HCT116 (cell line): ENCODE data around the gene MED12. TPM values are rescaled to one million over a fixed set of nuclear protein-coding genes. Genes with fewer than 3 reads are reported as not detected.

Source experiments
- ATAC-seq: fragments of 200-7000 bp; cut with Tn5 transposase; 2 replicates; pipeline ENCODE4 v1.9.1; 2020; ENCODE audit warnings: mild to moderate bottlenecking, moderate library complexity
- BruUV-seq: library from RNA; stranded (reverse); fragments of 400-500 nt; replicated peaks from 2 replicates; lab custom pipeline; 2021; lab: Mats Ljungman, UMichigan
- CTCF ChIA-PET: fragments of 300-600 bp; sonication (Branson Sonifier 250); formaldehyde crosslinking; loops from one replicate; lab custom pipeline; 2021; ENCODE audit warnings: antibody characterized with exemption; lab: Charles Lee
- POLR2A ChIA-PET: fragments of 300-600, 350-600 bp; sonication (Branson Sonifier 250); formaldehyde crosslinking; loops from one replicate; lab custom pipeline; 2021; ENCODE audit warnings: antibody characterized with exemption; lab: Charles Lee
- RAD21 ChIA-PET, 2 experiments: fragments of 300-600 bp; sonication (Branson Sonifier 250); formaldehyde crosslinking; loops; one replicate each; lab custom pipeline; 2023; ENCODE audit warnings: low total read pairs in 2 of 2; ENCODE audit not compliant: uncharacterized antibody in 2 of 2, unreplicated experiment in 2 of 2, low non-redundant PET in 1 of 2; lab: Charles Lee
- DNase-seq: peaks from one replicate; pipeline ENCODE4 v3.0.0-alpha.2; 2010; ENCODE audit warnings: low read depth, low spot score
- H2AFZ ChIP-seq: fragments of 200-600 bp; shearing (Covaris generic), sonication (generic); 2 replicates; pipeline ENCODE4 v1.6.1; 2017; ENCODE audit warnings: low read depth, mixed run types, mixed read lengths, antibody characterized with exemption, low read length; ENCODE audit not compliant: poor library complexity, severe bottlenecking
- H3K27ac ChIP-seq: 2 replicates; pipeline ENCODE4 v1.5.1; 2012; ENCODE audit warnings: low read depth, low read length
- H3K27me3 ChIP-seq: fragments of 200-600 bp; sonication (generic); 2 replicates; pipeline ENCODE4 v1.6.1; 2016; ENCODE audit warnings: mixed run types, low read length, mixed read lengths; ENCODE audit not compliant: insufficient read depth
- H3K36me3 ChIP-seq, 2 experiments: fragments of 200-500 bp in 1 of 2; fragments of 200-600 bp in 1 of 2; sonication (Bioruptor generic) in 1 of 2; sonication (generic) in 1 of 2; 2 replicates each; pipeline versions ENCODE4 v1.5.1 to v1.6.1; 2014 to 2016; ENCODE audit warnings: low read length in 2 of 2, inconsistent platforms in 1 of 2, mixed read lengths in 1 of 2, mixed run types in 1 of 2; ENCODE audit not compliant: insufficient read depth in 2 of 2, control insufficient read depth in 1 of 2
- H3K4me1 ChIP-seq, 2 experiments: fragments of 200-600 bp in 1 of 2; sonication (generic) in 1 of 2; 2 replicates each; pipeline versions ENCODE4 v1.5.1 to v1.6.1; 2012 to 2017; ENCODE audit warnings: low read length in 2 of 2, inconsistent platforms in 1 of 2, mild to moderate bottlenecking in 1 of 2, mixed read lengths in 1 of 2, mixed run types in 1 of 2, moderate library complexity in 1 of 2; ENCODE audit not compliant: insufficient read depth in 2 of 2, control insufficient read depth in 1 of 2
- H3K4me2 ChIP-seq: fragments of 200-600 bp; sonication (generic); 2 replicates; pipeline ENCODE4 v1.6.1; 2017; ENCODE audit warnings: mixed run types, low read length, mixed read lengths
- H3K4me3 ChIP-seq, 2 experiments: fragments of 200-600 bp in 1 of 2; sonication (generic) in 1 of 2; replicated peaks in 1 of 2; 2 replicates each; pipeline ENCODE4 v1.5.1; 2011 to 2016; ENCODE audit warnings: low read length in 2 of 2, control low read depth in 1 of 2, low read depth in 1 of 2, mild to moderate bottlenecking in 1 of 2, mixed read lengths in 1 of 2, mixed run types in 1 of 2
- H3K79me2 ChIP-seq: fragments of 200-600 bp; sonication (generic); 2 replicates; pipeline ENCODE4 v1.6.1; 2017; ENCODE audit warnings: mild to moderate bottlenecking, mixed run types, low read length, moderate library complexity, mixed read lengths; ENCODE audit not compliant: insufficient read depth
- H3K9ac ChIP-seq: fragments of 200-600 bp; sonication (generic); 2 replicates; pipeline ENCODE4 v1.6.1; 2016; ENCODE audit warnings: low read length, mixed read lengths
- H3K9me2 ChIP-seq: fragments of 200-600 bp; sonication (generic), shearing (Covaris generic); 2 replicates; pipeline ENCODE4 v1.6.1; 2017; ENCODE audit warnings: mixed run types, mild to moderate bottlenecking, moderate library complexity; ENCODE audit not compliant: insufficient read depth
- H3K9me3 ChIP-seq, 2 experiments: fragments of 200-500 bp in 1 of 2; fragments of 200-600 bp in 1 of 2; sonication (Bioruptor generic) in 1 of 2; sonication (generic) in 1 of 2; 2 replicates each; pipeline ENCODE4 v1.6.1; 2014 to 2017; ENCODE audit warnings: low read length in 2 of 2, mixed read lengths in 2 of 2, inconsistent platforms in 1 of 2, low read depth in 1 of 2, mild to moderate bottlenecking in 1 of 2, mixed run types in 1 of 2, moderate library complexity in 1 of 2; ENCODE audit not compliant: control insufficient read depth in 1 of 2, insufficient read depth in 1 of 2
- H4K20me1 ChIP-seq: fragments of 200-600 bp; sonication (generic), shearing (Covaris generic); 2 replicates; pipeline ENCODE4 v1.6.1; 2017; ENCODE audit warnings: mixed run types, mild to moderate bottlenecking, moderate library complexity; ENCODE audit not compliant: insufficient read depth
- CBX3 ChIP-seq: IDR thresholded peaks from 2 replicates; pipeline ENCODE4 v1.6.1; 2012; ENCODE audit warnings: low read depth
- CEBPB ChIP-seq: IDR thresholded peaks from 2 replicates; pipeline ENCODE4 v1.6.1; 2012; ENCODE audit warnings: low read depth
- CTCF ChIP-seq, 3 experiments: fragments of 200-600 bp in 1 of 3; sonication (generic) in 1 of 3; IDR thresholded peaks in 2 of 3; conservative IDR thresholded peaks in 1 of 3; 2 replicates each; pipeline ENCODE4 v1.5.1; 2012 to 2017; ENCODE audit warnings: low read depth in 2 of 3, low read length in 2 of 3, antibody characterized with exemption in 1 of 3, borderline replicate concordance in 1 of 3, control low read depth in 1 of 3, mild to moderate bottlenecking in 1 of 3, mixed read lengths in 1 of 3, mixed run types in 1 of 3, moderate library complexity in 1 of 3; ENCODE audit not compliant: insufficient read depth in 1 of 3
- ELF1 ChIP-seq: IDR thresholded peaks from 2 replicates; pipeline ENCODE4 v1.6.1; 2012; ENCODE audit warnings: low read depth, borderline replicate concordance
- JUND ChIP-seq: IDR thresholded peaks from 2 replicates; pipeline ENCODE4 v1.6.1; 2012
- POLR2A ChIP-seq: IDR thresholded peaks from 2 replicates; pipeline ENCODE4 v1.7.0; 2011; ENCODE audit warnings: borderline replicate concordance; ENCODE audit not compliant: insufficient read depth, insufficient read length; ENCODE audit errors: extremely low read depth
- POLR2AphosphoS5 ChIP-seq: IDR thresholded peaks from 2 replicates; pipeline ENCODE4 v1.6.1; 2011; ENCODE audit warnings: mild to moderate bottlenecking, low read depth, low read length, moderate library complexity
- RAD21 ChIP-seq: IDR thresholded peaks from 2 replicates; pipeline ENCODE4 v1.6.1; 2012; ENCODE audit warnings: low read depth, mild to moderate bottlenecking
- SIN3A ChIP-seq: IDR thresholded peaks from 2 replicates; pipeline ENCODE4 v1.6.1; 2012; ENCODE audit warnings: low read depth
- SP1 ChIP-seq: IDR thresholded peaks from 2 replicates; pipeline ENCODE4 v1.6.1; 2012; ENCODE audit warnings: low read depth
- SRF ChIP-seq: IDR thresholded peaks from 2 replicates; pipeline ENCODE4 v1.6.1; 2012; ENCODE audit warnings: low read depth
- TCF7L2 ChIP-seq: IDR thresholded peaks from 2 replicates; pipeline ENCODE4 v1.7.0; 2011; ENCODE audit warnings: borderline replicate concordance, inconsistent platforms; ENCODE audit not compliant: insufficient read depth, insufficient read length; ENCODE audit errors: extremely low read depth
- YY1 ChIP-seq: IDR thresholded peaks from 2 replicates; pipeline ENCODE4 v1.6.1; 2011; ENCODE audit warnings: low read length, low read depth, moderate library complexity, mild to moderate bottlenecking; ENCODE audit not compliant: insufficient replicate concordance; ENCODE audit errors: extremely low read depth
- intact Hi-C: fragments of 100-400 bp; cut with micrococcal nuclease; formaldehyde crosslinking; loops from 2 replicates; pipeline ENCODE4 v1.10.0; 2022
- total RNA-seq: library from RNA; stranded (reverse); gene quantifications from one replicate; pipeline ENCODE4 v1.2.1, GENCODE V29; 2021; ENCODE audit not compliant: unreplicated experiment
- TF ChIP-seq, protein P1 (sequence below): IDR thresholded peaks from 2 replicates; pipeline ENCODE4 v1.6.1; 2012
- TF ChIP-seq, protein P2 (sequence below): IDR thresholded peaks from 2 replicates; pipeline ENCODE4 v1.6.1; 2012; ENCODE audit warnings: low read depth
- TF ChIP-seq, protein P3 (sequence below): IDR thresholded peaks from 2 replicates; pipeline ENCODE4 v1.6.1; 2012

Gene MED12
- total RNA-seq, 1 experiment from 2014 or later = 32.8 TPM

GRCh38 chrX:71162981-71163380 lies 44.6 kb downstream of the MED12 start (continued):
- TF ChIP-seq CTCF (IDR thresholded peaks at IDR 0.05 in 2 of 3, conservative IDR thresholded peaks at IDR 0.05 in 1 of 3; ENCODE audit: borderline replicate concordance in 1 of 3, insufficient read depth in 1 of 3, low read depth in 2 of 3, low read length in 2 of 3) (no peak), POLR2AphosphoS5 (no peak), SRF (no peak), TCF7L2 (no peak), CEBPB (no peak), SP1 (no peak)
- TF ChIP-seq, protein P1, sequence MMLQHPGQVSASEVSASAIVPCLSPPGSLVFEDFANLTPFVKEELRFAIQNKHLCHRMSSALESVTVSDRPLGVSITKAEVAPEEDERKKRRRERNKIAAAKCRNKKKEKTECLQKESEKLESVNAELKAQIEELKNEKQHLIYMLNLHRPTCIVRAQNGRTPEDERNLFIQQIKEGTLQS = no peak

GRCh38 chrX:71164071-71164470 lies 45.7 kb downstream of the MED12 start:
- no peaks in the 10 kb centered on the region for H3K79me2 ChIP-seq
- H3K27me3 ChIP-seq = no peaks in the 10 kb centered on the region
- no peaks in the 10 kb centered on the region for H4K20me1 ChIP-seq
- no peak for DNase-seq
- no peak overlapping the region for H3K4me3 ChIP-seq
- intact Hi-C loops = no loop called here
- RAD21 ChIA-PET = no interaction called here
- no peak for TF ChIP-seq POLR2AphosphoS5
- no peak for TF ChIP-seq POLR2A
- TF ChIP-seq, protein P2, sequence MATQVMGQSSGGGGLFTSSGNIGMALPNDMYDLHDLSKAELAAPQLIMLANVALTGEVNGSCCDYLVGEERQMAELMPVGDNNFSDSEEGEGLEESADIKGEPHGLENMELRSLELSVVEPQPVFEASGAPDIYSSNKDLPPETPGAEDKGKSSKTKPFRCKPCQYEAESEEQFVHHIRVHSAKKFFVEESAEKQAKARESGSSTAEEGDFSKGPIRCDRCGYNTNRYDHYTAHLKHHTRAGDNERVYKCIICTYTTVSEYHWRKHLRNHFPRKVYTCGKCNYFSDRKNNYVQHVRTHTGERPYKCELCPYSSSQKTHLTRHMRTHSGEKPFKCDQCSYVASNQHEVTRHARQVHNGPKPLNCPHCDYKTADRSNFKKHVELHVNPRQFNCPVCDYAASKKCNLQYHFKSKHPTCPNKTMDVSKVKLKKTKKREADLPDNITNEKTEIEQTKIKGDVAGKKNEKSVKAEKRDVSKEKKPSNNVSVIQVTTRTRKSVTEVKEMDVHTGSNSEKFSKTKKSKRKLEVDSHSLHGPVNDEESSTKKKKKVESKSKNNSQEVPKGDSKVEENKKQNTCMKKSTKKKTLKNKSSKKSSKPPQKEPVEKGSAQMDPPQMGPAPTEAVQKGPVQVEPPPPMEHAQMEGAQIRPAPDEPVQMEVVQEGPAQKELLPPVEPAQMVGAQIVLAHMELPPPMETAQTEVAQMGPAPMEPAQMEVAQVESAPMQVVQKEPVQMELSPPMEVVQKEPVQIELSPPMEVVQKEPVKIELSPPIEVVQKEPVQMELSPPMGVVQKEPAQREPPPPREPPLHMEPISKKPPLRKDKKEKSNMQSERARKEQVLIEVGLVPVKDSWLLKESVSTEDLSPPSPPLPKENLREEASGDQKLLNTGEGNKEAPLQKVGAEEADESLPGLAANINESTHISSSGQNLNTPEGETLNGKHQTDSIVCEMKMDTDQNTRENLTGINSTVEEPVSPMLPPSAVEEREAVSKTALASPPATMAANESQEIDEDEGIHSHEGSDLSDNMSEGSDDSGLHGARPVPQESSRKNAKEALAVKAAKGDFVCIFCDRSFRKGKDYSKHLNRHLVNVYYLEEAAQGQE = no peak
- TF ChIP-seq SP1 = no peak
- TF ChIP-seq JUND = no peak
- no peak for TF ChIP-seq YY1
- TF ChIP-seq RAD21 = no peak
- no peak for TF ChIP-seq ELF1
- TF ChIP-seq CEBPB = no peak
- TF ChIP-seq CBX3 = no peak
- TF ChIP-seq, protein P3, sequence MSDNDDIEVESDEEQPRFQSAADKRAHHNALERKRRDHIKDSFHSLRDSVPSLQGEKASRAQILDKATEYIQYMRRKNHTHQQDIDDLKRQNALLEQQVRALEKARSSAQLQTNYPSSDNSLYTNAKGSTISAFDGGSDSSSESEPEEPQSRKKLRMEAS = no peak
- no peak for TF ChIP-seq SIN3A
- no peaks in the 10 kb centered on the region for H3K36me3 ChIP-seq
- ATAC-seq = no peak
- no TSS peak for BruUV-seq
- no peak overlapping the region for H3K4me2 ChIP-seq
- CTCF ChIA-PET = no interaction called here
- no peak overlapping the region for H3K9ac ChIP-seq
- POLR2A ChIA-PET = no interaction called here
- H3K4me1 ChIP-seq = no peaks in the 10 kb centered on the region
- H3K9me3 ChIP-seq = no peaks in the 10 kb centered on the region
- no peaks in the 10 kb centered on the region for H3K9me2 ChIP-seq
- H3K27ac ChIP-seq = no peak overlapping the region
- no peak overlapping the region for H2AFZ ChIP-seq
